Measurements from ENCODE around the gene RANBP9. TPM values are rescaled to one million over a fixed set of nuclear protein-coding genes. Genes with fewer than 3 reads are reported as not detected.

The RANBP9 gene
- total RNA-seq, 2 donors from 2014 or later = 27.2 to 35.0 TPM

DNA sequence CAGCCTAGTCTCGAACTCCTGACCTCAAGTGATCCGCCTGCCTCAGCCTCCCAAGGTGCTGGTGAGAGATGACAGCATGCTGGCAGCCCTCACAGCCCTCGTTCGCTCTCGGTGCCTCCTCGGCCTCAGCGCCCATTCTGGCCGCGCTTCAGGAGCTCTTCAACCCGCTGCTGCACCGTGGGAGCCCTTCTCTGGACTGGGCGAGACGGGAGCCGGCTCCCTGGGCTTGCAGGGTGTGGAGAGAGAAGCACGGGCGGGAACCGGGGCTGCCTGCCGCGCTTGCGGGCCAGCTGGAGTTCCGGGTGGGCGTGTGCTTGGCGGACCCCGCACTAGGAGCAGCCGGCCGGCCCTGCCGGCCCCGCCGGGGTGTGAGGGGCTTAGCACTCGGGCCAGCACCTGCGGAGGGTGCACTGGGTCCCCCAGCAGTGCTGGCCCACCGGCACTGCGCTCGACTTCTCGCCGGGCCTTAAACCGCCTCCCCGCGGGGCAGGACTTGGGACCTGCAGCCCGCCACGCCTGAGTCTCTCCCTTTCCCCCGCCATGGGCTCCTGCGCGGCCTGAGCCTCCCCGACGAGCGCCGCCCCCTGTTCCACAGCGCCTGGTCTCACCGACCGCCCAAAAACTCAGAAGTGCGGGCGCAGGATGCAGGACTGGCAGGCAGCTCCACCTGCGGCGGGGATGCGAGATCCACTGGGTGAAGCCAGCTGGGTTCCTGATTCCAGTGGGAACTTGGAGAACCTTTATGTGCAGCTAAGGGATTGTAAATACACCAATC is 31.5 kb upstream of the RANBP9 start:
- H3K27ac ChIP-seq = no peak overlapping the region
- H3K4me3 ChIP-seq = no peak overlapping the region
- H3K9me3 ChIP-seq = no peaks in the 10 kb centered on the region
- no peaks in the 10 kb centered on the region for H3K36me3 ChIP-seq
- H3K27me3 ChIP-seq = no peaks in the 10 kb centered on the region
- TF ChIP-seq, protein P1, sequence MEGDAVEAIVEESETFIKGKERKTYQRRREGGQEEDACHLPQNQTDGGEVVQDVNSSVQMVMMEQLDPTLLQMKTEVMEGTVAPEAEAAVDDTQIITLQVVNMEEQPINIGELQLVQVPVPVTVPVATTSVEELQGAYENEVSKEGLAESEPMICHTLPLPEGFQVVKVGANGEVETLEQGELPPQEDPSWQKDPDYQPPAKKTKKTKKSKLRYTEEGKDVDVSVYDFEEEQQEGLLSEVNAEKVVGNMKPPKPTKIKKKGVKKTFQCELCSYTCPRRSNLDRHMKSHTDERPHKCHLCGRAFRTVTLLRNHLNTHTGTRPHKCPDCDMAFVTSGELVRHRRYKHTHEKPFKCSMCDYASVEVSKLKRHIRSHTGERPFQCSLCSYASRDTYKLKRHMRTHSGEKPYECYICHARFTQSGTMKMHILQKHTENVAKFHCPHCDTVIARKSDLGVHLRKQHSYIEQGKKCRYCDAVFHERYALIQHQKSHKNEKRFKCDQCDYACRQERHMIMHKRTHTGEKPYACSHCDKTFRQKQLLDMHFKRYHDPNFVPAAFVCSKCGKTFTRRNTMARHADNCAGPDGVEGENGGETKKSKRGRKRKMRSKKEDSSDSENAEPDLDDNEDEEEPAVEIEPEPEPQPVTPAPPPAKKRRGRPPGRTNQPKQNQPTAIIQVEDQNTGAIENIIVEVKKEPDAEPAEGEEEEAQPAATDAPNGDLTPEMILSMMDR (IDR thresholded peaks at IDR 0.05) = no peak
- DNase-seq = no peak
- H3K4me1 ChIP-seq = no peaks in the 10 kb centered on the region
- H3K9ac ChIP-seq (ENCODE audit: low read depth in 2 of 2, low read length in 2 of 2) = no peak overlapping the region
- intact Hi-C loops (cut with DNase I) = no loop called here

DNA sequence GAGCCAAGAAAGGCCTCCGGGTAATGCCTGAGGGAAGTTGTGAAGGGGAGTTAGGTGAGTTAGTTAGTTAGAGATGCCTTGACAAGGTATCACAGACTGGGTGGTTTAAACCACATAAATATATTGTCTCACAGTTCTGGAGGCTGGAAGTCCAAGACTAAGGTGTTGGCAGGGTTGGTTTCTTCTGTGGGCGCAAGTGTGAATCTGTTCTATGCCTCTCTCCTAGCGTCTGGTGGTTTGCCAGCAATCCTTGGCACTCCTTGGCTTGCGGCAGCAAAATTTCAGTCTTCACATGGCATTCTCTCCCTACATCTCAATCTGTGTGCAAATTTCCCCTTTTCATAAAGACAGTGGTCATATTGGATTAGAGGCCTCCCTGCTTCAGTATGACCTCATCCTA is 29.7 kb upstream of the RANBP9 start:
- no peak overlapping the region for H3K9ac ChIP-seq (ENCODE audit: low read depth in 2 of 2, low read length in 2 of 2)
- H3K4me1 ChIP-seq = no peaks in the 10 kb centered on the region
- no peaks in the 10 kb centered on the region for H3K9me3 ChIP-seq
- no peaks in the 10 kb centered on the region for H3K27me3 ChIP-seq
- no peaks in the 10 kb centered on the region for H3K36me3 ChIP-seq
- no peak overlapping the region for H3K27ac ChIP-seq
- intact Hi-C loops (cut with DNase I) = no loop called here
- DNase-seq = no peak
- TF ChIP-seq, protein P1 (IDR thresholded peaks at IDR 0.05) = no peak
- no peak overlapping the region for H3K4me3 ChIP-seq

DNA sequence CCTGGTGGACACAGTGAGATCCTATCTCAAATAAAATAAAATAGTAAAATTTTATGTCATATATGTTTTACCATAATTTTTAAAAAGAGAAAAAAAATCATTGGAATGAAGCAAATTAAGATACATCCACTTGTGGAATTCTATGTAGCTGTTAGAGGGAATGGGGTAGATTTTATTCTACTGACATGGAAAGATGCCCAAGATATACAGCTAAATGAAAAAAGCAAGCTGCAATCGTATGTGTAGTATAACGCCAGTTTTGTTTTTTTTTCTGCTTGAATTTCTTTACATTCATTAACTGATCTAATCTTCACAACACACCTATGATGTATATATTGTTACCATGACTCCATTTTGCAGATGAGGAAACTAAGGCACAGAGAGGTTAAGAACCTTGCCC is 23.4 kb upstream of the RANBP9 start:
- H3K36me3 ChIP-seq = no peaks in the 10 kb centered on the region
- H3K4me3 ChIP-seq = no peak overlapping the region
- intact Hi-C loops (cut with DNase I) = no loop called here
- H3K4me1 ChIP-seq = no peaks in the 10 kb centered on the region
- no peak for DNase-seq
- no peaks in the 10 kb centered on the region for H3K27me3 ChIP-seq
- no peaks in the 10 kb centered on the region for H3K9me3 ChIP-seq
- TF ChIP-seq, protein P1 (IDR thresholded peaks at IDR 0.05) = no peak
- no peak overlapping the region for H3K27ac ChIP-seq
- no peak overlapping the region for H3K9ac ChIP-seq (ENCODE audit: low read depth in 2 of 2, low read length in 2 of 2)

DNA sequence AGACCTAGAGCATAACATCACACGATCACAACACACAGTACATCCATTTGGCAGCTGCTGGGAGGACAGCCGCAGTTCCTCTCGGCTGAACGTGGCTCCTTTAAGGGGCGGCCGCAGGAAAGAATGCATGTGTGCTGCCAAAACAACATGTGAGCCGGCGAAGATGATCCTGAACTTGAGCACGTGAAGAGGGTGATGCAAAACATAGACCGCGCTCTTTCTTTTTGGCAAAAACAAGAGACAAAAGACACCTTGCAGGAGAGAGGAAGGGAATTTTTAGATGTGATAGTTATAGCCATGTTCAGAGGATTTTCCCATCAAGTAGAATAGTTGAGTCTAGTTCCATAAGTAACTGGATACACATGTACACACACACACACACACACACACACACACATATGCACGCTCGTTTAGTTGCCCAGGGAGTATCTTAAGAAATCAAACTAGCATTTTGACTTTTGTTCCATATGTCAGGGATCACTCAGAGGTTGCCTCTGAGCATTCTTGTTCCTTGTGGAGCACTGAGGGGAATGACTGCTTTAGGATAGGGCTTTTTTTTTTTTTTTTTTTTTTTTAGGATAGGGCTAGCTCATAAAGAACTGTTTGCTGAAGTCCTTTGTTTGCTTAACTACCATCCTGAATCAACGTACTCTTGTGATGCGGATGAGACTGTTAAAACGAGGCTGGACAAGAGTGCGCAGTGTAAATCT is 21.7 kb upstream of the RANBP9 start:
- Histone ChIP-seq H3K9ac (ENCODE audit: low read depth in 2 of 2, low read length in 2 of 2) (no peak overlapping the region), H3K27me3 (no peaks in the 10 kb centered on the region), H3K4me1 (no peaks in the 10 kb centered on the region), H3K27ac (no peak overlapping the region), H3K4me3 (no peak overlapping the region), H3K9me3 (no peaks in the 10 kb centered on the region), H3K36me3 (no peaks in the 10 kb centered on the region)
- intact Hi-C loops (cut with DNase I) = no loop called here
- TF ChIP-seq, protein P1 (IDR thresholded peaks at IDR 0.05) = no peak
- DNase-seq = peak; percentile 41

DNA sequence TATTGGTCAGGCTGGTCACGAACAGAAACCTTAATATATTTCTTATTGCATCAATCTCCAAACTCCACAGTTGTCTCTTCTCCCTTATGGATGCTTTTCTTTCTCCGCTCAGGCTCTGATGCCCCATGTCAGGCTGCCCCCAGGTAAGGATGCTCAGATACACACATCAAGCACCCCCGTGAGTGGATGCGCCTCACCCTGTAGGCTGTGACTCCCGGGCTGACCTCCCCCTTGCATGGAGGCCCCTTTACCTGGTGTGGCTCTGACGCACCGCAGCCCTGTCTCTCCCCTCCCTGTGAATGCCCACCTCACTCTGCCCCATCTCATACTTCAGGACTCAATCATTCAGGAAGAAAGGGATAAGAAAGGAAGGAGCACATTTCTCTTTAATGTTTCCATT is 19.1 kb upstream of the RANBP9 start:
- Histone ChIP-seq H3K9ac (ENCODE audit: low read depth in 2 of 2, low read length in 2 of 2) (no peak overlapping the region), H3K27ac (no peak overlapping the region), H3K27me3 (no peaks in the 10 kb centered on the region), H3K4me3 (no peak overlapping the region), H3K36me3 (no peaks in the 10 kb centered on the region), H3K9me3 (no peaks in the 10 kb centered on the region), H3K4me1 (no peaks in the 10 kb centered on the region)
- TF ChIP-seq, protein P1 (IDR thresholded peaks at IDR 0.05) = no peak
- intact Hi-C loops (cut with DNase I) = no loop called here
- no peak for DNase-seq
